Heart left ventricle (tissue), 13 donors: ENCODE data around the gene HTR1B.

Experiments
- POLR2A ChIP-seq, 2 donors: fragments of 450-650 bp; IDR thresholded peaks; one replicate each; pipeline ENCODE4 v1.6.1; 2017; ENCODE audit warnings: antibody characterized with exemption in 2 of 2, mild to moderate bottlenecking in 2 of 2, moderate library complexity in 2 of 2
- TF ChIP-seq, protein P1 (sequence below), 12 donors: fragments of 200-600 bp; sonication (generic) in 4 of 12; IDR thresholded peaks; one replicate each; pipeline versions ENCODE4 v1.5.0 to v1.8.0; 2018 to 2022; ENCODE audit warnings: antibody characterized with exemption in 12 of 12, mild to moderate bottlenecking in 5 of 12
- donor health status: ischemic (EF 13 %, LVEDD 7.1; RV severe dilation, severe dysfunction).
- donor health status: DM: no; HTN: yes; CAD: no.
- donor health status: DM: no; HTN: no; CAD: no.
- donor health status: ischemic (EF 25% LVEDD 6.9; RV normal size, moderate dysfunction).
- donor health status: ischemic (EF 25% LVEDD 5.7; RV mildly dilated, moderate dysfunction).
- donor health status: ischemic (EF 35%, LVEDD 5.7; RV mildly dilated, moderate dysfunction).
- donor health status: nonischemic (EF 11% LVEDD 7.7; RV severe dilation, severe dysfunction).
- donor health status: DM: yes; HTN: yes; CAD: no.
- donor health status: PGD.
- donor health status: ischemic (EF 29% LVEDD 5.4; RV normal size, mild dysfunction).
- donor health status: nonischemic (EF 23%, LVEDD 6.1; RV moderate dilation, normal function).

DNA sequence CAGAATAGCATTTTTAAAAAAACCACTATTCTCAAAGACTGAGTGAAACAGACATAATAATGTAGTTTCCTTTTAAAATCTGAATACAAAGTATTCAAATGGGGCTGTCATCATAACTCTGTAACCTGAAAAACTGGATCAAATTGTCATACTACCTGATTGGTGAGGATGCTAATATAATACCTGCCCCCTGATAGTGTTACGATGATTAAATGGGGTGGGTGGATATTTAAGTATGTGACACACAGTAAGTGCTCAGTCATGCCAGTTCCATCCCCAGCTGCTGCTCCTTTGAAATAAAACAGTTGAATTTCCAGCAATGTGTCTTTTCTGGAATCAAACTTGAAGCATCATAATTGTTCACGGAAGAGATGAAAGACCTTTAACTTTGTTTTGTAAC is 8.9 kb downstream of the HTR1B start:
- TF ChIP-seq, protein P1, sequence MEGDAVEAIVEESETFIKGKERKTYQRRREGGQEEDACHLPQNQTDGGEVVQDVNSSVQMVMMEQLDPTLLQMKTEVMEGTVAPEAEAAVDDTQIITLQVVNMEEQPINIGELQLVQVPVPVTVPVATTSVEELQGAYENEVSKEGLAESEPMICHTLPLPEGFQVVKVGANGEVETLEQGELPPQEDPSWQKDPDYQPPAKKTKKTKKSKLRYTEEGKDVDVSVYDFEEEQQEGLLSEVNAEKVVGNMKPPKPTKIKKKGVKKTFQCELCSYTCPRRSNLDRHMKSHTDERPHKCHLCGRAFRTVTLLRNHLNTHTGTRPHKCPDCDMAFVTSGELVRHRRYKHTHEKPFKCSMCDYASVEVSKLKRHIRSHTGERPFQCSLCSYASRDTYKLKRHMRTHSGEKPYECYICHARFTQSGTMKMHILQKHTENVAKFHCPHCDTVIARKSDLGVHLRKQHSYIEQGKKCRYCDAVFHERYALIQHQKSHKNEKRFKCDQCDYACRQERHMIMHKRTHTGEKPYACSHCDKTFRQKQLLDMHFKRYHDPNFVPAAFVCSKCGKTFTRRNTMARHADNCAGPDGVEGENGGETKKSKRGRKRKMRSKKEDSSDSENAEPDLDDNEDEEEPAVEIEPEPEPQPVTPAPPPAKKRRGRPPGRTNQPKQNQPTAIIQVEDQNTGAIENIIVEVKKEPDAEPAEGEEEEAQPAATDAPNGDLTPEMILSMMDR (IDR thresholded peaks at IDR 0.05) = no peak
- no peak for TF ChIP-seq POLR2A (IDR thresholded peaks at IDR 0.05)
